Esophagus squamous epithelium (tissue), 5 donors: ENCODE results near the gene SCN9A. TPM values are rescaled to one million over a fixed set of nuclear protein-coding genes. Genes with fewer than 3 reads are reported as not detected.
"Not testable (repeated sequence)": the region's sequence is repeated elsewhere in the genome, so short reads cannot be mapped to it uniquely, and the experiment has no call there.

Experiments
- DNase-seq: peaks from one replicate; lab custom pipeline; 2025; lab: John Stamatoyannopoulos, UW
- H3K27ac ChIP-seq, 4 donors: fragments of 200-600 bp; sonication (generic); one replicate each; pipeline ENCODE4 v1.5.1; 2016 to 2019; ENCODE audit warnings: mild to moderate bottlenecking in 1 of 4
- H3K27me3 ChIP-seq, 4 donors: fragments of 200-600 bp; sonication (generic); 1 replicate in 3 of 4; 2 replicates in 1 of 4; pipeline versions ENCODE4 v1.5.1 to v1.6.0; 2017 to 2021; ENCODE audit warnings: antibody characterized with exemption in 1 of 4
- H3K36me3 ChIP-seq, 3 donors: fragments of 200-600 bp; sonication (generic); one replicate each; pipeline ENCODE4 v1.5.1; 2016 to 2019
- H3K4me1 ChIP-seq, 3 donors: fragments of 200-600 bp; sonication (generic); one replicate each; pipeline ENCODE4 v1.5.1; 2017 to 2019
- H3K4me3 ChIP-seq, 4 donors: fragments of 200-600 bp; sonication (generic); 1 replicate in 3 of 4; 2 replicates in 1 of 4; pipeline ENCODE4 v1.5.1; 2016 to 2019; ENCODE audit warnings: mild to moderate bottlenecking in 2 of 4, moderate library complexity in 1 of 4
- H3K9me3 ChIP-seq, 3 donors: fragments of 200-600 bp; sonication (generic); one replicate each; pipeline ENCODE4 v1.5.1; 2016 to 2019
- CTCF ChIP-seq, 6 experiments: fragments of 450-650 bp in 4 of 6; fragments of 200-600 bp in 2 of 6; sonication (generic) in 2 of 6; IDR thresholded peaks; one replicate each; pipeline ENCODE4 v1.5.1; 2016 to 2019; ENCODE audit warnings: antibody characterized with exemption in 6 of 6, mild to moderate bottlenecking in 4 of 6, moderate library complexity in 4 of 6
- POLR2A ChIP-seq, 4 donors: fragments of 450-650 bp; IDR thresholded peaks; one replicate each; pipeline ENCODE4 v1.6.1; 2017; ENCODE audit warnings: antibody characterized with exemption in 4 of 4, mild to moderate bottlenecking in 4 of 4, moderate library complexity in 3 of 4
- WGBS, 2 donors: methylation state at CpG; one replicate each; pipeline ENCODE4 v1.1.5; 2018; 5-methylcytosine and 5-hydroxymethylcytosine counted together
- intact Hi-C: fragments of 100-400 bp; cut with DNase I; formaldehyde crosslinking; loops from one replicate; pipeline ENCODE4 v1.15.0; 2022
- total RNA-seq, 4 donors: library from RNA; depleted of rRNA; stranded (reverse); fragments of >200 nt; gene quantifications; one replicate each; pipeline ENCODE4 v1.1.0, GENCODE V29; 2016
- donor health status: DM: yes; HTN: yes; CAD: no.

SCN9A gene
- total RNA-seq, 4 donors from 2014 or later, result 0.13 to 1.9 (median 0.77) TPM

- TF ChIP-seq CTCF (IDR thresholded peaks at IDR 0.05), result no peak
- no peak for TF ChIP-seq POLR2A (IDR thresholded peaks at IDR 0.05)
- no peak overlapping the region for H3K4me3 ChIP-seq
- no peak overlapping the region for H3K27ac ChIP-seq
- intact Hi-C loops, result no loop called here
- H3K9me3 ChIP-seq, result no peaks in the 10 kb centered on the region
- no peaks in the 10 kb centered on the region for H3K36me3 ChIP-seq
- H3K27me3 ChIP-seq, result no peaks in the 10 kb centered on the region
- DNase-seq, result no peak
- no peaks in the 10 kb centered on the region for H3K4me1 ChIP-seq
Observed at GRCh38 chr2:166329465-166329864, 46.3 kb downstream of the SCN9A start.

- intact Hi-C loops, result no loop called here
- TF ChIP-seq CTCF (IDR thresholded peaks at IDR 0.05), result no peak
- TF ChIP-seq POLR2A (IDR thresholded peaks at IDR 0.05), result no peak
- H3K9me3 ChIP-seq, result no peaks in the 10 kb centered on the region
- H3K27ac ChIP-seq, result no peak overlapping the region
- no peak overlapping the region for H3K4me3 ChIP-seq
- no peaks in the 10 kb centered on the region for H3K27me3 ChIP-seq
- WGBS, 2 donors, result 39 to 62% methylated on average over 3 of the region's 3 CpGs
- no peak for DNase-seq
- H3K36me3 ChIP-seq, result no peaks in the 10 kb centered on the region
- no peaks in the 10 kb centered on the region for H3K4me1 ChIP-seq
Observed at GRCh38 chr2:166328147-166328546, 47.6 kb downstream of the SCN9A start.

- no peak for TF ChIP-seq CTCF (IDR thresholded peaks at IDR 0.05)
- no peak for TF ChIP-seq POLR2A (IDR thresholded peaks at IDR 0.05)
- Histone ChIP-seq H3K4me3 (no peak overlapping the region), H3K27me3 (no peaks in the 10 kb centered on the region), H3K4me1 (no peaks in the 10 kb centered on the region), H3K36me3 (no peaks in the 10 kb centered on the region), H3K9me3 (no peaks in the 10 kb centered on the region), H3K27ac (no peak overlapping the region)
- intact Hi-C loops, result no loop called here
- DNase-seq, result no peak
- WGBS, 2 donors, result 76 to 85% methylated on average over 3 of the region's 3 CpGs
Observed at GRCh38 chr2:166321076-166321475, 54.7 kb downstream of the SCN9A start.

GRCh38 chr2:166314022-166314759 lies 61.6 kb downstream of the SCN9A start:
- intact Hi-C loops, result no loop called here
- Histone ChIP-seq H3K4me3 (no peak overlapping the region), H3K27me3 (no peaks in the 10 kb centered on the region), H3K27ac (no peak overlapping the region), H3K9me3 (no peaks in the 10 kb centered on the region), H3K4me1 (no peaks in the 10 kb centered on the region), H3K36me3 (no peaks in the 10 kb centered on the region)
- DNase-seq, result no peak
- 27 to 36% methylated on average over 5 of the region's 5 CpGs for WGBS, 2 donors
- no peak for TF ChIP-seq CTCF (IDR thresholded peaks at IDR 0.05)
- TF ChIP-seq POLR2A (IDR thresholded peaks at IDR 0.05), result no peak

- H3K36me3 ChIP-seq, H3K27me3 ChIP-seq, H3K27ac ChIP-seq, H3K4me3 ChIP-seq, H3K4me1 ChIP-seq, DNase-seq, H3K9me3 ChIP-seq, intact Hi-C loops: not testable (repeated sequence)
- 0 to 29% methylated on average over 2 of the region's 2 CpGs for WGBS, 2 donors
Observed at GRCh38 chr2:166312863-166313262, 62.9 kb downstream of the SCN9A start.
